ENCODE results near the gene ERC1.

- TF ChIP-seq CTCF (IDR thresholded peaks at IDR 0.05) (no peak), POLR2A (IDR thresholded peaks at IDR 0.05) (no peak)
These were observed 319.6 kb downstream of the ERC1 start for GRCh38 chr12:1310653-1311052.

Measured in uterus (tissue), 2 donors.